GM19328 (cell line): Measurements from ENCODE around the gene NSRP1.
"Not testable (repeated sequence)": the region's sequence is repeated elsewhere in the genome, so short reads cannot be mapped to it uniquely, and the experiment has no call there.

ENCODE experiments used
- ATAC-seq: cut with Tn5 transposase; IDR thresholded peaks from one replicate; pipeline ENCODE4 v1.9.1; 2021; ENCODE audit warnings: mild to moderate bottlenecking, moderate library complexity; ENCODE audit not compliant: unreplicated experiment

Gene NSRP1

DNA sequence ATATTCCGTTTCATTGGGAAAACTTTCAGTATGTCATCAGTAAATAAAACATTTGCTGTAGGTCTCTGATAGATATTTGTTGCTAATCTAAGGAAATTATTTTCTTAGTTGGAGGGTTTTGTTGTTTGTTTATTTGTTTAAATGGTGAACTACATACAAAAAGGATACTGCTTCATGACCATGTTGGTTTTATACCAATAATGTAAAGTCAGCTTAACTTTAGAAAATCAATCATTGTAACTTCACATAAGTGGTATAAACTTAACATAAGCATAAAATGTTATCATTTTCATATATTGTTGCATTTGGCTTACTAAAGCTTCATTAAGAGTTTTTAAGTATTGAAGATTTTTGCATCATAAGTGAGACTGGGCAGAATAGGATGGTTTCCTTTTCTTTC, 57.9 kb downstream of the NSRP1 start:
- ATAC-seq = no peak

DNA sequence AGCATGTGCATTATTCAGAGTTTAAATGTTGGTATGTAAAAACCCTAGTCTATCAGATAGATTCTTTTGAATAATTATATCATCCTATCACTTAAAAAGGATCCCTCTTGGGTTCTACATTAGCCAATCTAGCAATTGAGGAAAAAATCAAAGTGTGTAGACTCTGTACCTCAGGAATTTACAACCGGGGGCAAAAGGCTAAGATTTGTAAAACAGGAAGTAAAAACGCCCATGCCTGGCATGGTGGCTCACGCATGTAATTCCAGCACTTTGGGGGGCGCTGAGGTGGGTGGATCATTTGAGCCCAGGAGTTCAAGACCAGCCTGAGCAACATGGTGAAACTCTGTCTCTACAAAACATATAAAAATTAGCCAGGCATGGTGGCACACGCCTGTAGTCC, 60.2 kb downstream of the NSRP1 start:
- ATAC-seq = no peak

DNA sequence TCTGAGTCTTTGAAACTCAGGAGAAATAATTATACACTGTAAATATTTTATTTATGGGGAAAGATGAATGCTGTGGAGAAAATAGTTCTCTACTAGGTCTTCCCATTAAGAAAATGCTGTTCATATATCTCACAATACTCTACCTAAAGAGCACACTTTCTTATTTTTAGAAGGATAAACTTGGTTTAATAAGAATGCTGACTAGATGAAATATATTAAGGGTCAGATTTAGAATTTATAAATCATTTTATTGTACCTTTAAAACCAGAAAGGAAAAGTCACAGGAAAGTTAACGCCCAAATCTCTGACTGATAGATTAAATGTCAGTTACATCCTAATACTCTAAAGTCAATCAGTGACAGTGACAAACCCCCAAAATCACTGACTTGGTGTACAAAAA, 70.1 kb downstream of the NSRP1 start:
- ATAC-seq = no peak

DNA sequence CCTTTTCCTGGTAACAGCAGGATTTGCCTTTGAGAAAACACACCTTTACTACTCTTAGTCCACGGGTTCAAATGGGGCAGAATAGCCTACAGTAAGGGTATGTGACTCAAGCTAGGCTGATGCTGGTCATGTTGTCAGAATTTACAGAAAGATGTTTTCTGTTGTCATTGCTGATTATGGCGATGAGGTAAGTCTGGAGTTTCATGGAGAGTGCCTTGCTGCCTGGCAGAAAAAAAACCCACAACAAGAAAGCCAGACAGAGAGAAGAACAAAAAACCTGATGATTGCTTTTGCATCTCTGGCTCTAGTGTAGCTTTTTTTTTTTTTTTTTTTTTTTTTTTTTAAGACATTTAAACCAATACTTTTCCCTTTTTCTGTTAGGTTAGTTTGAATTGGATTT, 71.0 kb downstream of the NSRP1 start:
- ATAC-seq = no peak

DNA sequence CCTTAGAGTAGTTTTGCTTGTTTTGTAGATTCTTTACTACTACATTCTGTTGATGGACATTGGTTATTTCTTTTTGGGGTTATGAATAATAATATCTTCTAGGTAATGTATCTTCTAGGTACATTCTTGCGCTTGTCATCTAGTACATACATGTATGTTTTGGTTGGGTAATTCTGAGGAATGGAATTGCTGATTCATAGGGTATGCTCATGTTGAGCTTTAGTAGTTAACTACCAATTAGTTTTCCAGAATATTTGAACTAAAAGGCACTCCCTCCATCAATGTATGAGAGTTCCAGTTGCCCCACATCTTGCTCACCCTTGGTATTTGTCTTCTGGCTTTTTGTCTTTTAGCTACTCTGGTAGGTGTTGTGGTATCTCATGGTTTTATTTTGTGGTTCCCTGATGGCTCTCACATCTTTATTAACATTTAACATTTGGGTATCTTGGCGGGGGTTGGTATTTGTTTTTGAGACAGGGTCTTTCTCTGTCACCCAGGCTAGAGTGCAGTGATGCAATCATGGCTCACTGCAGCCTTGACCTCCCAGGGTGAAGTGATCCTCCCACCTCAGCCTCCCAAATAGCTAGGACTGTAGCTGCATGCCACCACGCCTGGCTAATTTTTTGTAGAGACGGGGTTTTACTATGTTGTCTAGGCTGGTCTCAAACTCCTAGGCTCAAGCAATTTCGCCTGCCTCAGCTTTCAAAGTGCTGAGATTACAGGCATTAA, 71.8 kb downstream of the NSRP1 start:
- ATAC-seq = no peak

DNA sequence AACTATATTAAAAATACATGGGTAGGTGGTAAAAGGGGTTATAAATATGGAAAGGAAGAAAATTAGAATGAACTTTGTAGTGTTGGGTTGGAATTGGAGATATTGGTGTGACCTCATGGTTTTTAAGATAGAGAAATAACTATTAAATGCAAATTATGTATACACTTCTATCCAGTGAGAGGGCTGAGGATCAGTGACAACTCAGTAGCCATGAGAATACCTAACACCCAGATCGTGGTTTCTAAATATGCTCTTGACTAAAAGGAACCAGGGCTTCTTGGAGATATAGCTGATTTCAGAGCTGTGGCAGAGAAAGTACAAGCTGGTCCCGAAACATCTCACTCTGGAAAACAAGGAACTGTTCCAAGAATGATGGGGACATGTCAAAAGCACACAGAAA, 74.5 kb downstream of the NSRP1 start:
- ATAC-seq = no peak

DNA sequence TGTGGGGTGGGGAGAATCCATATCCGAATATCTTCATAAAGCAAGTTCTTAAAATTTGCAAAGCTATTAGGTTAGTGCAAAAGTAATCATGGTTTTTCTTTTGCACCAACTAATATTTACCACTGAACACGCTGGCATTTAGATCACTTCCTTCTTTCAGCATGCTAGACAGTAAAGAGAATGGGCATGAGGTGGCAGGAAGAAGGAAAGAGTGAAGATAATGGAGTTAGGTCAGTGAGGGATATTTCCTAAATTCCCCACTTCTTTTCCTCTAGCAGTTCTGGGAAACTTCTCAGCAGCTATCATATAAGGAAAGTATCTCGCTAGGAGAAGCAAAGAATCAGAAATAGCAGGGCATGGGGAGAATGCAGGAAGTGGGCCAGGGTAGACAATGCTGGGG, 79.9 kb downstream of the NSRP1 start:
- ATAC-seq = no peak

DNA sequence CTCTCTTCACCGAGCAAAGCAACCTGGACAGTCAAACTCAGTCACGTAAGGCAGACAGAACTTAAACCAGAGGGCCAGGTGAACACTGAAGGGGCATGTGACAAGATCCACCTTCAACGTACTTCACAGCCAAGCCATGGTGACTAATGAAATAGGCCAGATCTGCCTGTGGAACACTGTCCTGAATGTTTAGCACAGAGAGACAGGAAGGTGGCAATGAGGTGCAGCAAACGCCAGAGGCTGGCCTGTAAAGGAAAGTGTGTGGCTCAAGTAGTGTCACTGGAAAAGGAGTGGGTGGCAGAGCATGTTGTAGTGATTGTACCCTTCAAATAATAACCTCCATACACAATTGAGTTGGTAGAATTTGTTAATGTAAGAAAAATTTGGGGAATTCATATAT, 80.8 kb downstream of the NSRP1 start:
- ATAC-seq = no peak

DNA sequence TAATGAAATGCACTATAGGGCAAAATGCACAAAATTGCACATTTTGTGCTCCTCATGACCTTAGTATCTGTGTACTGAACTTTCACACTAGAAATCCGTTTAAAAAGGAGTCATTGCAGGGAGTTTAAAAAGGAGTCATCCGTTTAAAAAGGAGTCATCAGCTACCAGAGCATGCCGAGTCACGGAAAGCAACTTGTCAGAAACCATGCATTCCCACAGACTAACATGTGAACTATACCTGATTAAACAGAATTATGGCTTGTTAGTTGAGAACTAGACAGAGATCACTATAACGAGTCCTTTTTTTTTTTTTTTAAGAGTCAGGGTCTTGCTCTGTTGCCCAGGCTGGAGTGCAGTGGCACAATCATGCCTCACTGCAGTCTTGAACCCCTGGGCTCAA, 83.0 kb downstream of the NSRP1 start:
- ATAC-seq = no peak

DNA sequence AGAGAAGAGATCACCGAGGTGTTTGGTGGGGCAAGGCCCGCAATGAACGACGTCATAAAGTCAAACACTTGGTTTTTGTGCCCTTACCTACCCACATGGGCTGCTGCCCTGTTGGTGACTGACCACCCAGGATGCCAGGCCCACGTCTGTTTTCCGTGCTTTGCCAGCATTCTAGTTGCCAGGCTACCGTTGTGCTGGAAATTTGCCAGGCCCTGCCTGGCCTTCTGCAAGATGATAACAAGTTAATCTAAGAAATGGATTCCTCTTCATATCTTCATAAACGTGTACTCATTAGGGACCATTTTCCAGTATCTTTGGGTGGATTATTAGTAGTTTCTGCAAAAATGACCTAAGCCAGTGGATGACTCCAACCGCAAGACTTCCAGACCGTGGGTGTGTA, 83.5 kb downstream of the NSRP1 start:
- no peak for ATAC-seq

DNA sequence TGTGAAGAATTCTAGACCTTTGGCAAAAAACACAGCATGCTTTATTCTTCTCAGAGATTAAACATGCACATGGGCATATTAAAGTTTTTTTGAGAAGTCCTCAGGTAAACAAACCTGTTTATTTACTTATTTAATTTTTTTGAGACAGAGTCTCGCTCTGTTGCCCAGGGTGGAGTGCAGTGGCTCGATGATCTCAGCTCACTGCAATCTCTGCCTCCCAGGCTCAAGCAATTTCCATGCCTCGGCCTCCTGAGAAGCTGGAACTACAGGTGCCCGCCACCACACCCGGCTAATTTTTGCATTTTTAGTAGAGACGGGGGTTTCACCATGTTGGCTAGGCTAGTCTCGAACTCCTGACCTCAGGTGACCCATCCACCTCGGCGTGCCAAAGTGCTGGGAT, 84.0 kb downstream of the NSRP1 start:
- ATAC-seq = not testable (repeated sequence)

DNA sequence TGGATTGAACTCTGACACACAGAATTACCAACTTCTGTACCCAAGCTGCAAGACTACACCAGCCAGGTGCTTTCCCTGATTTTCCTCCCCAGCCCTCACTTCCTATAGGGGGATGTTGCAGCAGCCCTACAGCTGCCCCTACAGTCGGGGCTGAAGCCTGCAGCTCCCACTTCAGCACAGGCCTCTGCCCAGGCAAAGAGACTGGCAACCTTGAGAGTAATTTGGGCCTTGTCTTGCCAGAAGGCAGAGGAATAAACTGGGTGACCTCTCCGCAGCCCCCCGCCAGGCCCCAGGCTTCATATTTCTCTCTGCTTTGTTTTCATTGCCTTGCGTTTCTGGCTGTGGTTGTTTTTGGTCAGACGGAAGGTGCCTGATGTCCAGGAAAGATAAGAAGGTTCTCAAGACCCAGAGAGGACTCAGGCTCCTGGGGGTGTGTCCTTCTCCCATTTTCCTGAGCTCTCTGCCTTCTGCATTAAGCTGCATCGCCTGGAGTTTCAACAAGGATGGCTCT, 86.9 kb downstream of the NSRP1 start:
- ATAC-seq = no peak

DNA sequence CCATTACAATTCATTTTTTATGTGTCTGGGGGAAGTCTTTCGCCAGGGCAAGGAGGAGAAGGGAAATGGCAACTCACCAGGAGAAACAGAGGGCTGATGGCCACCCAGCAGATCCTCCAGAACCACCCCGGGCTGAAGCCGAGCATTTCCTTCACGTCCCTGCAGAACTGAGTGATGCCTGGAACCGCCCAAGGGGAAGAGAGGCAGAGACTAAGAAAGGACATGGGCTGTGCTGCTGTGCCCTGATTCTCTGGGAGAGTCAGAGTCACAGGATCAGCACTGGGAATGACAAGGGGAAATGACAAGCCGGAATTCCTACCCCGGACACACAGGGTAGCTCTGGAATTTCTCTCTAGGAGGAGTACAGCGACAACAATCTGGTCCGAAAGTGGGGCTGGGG, 91.0 kb downstream of the NSRP1 start:
- ATAC-seq = no peak

DNA sequence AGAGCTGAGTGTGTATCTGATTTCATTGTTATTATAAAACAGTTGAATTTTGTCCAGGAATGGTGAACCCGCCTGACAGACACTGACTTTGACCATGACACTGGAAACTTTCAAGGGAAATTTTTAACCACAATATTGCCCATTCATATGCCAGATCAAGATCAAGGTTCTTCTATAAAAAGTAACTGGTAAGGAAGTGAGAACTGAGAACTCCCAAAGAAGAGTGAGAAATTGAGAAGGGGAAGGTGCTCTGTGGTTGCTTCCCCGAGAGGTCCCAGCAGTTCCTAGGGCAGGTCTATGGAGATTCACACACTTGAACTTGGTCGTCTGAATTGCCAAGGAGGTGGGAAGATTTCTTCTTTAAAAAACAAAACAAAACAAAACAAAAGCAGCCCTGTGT, 91.6 kb downstream of the NSRP1 start:
- ATAC-seq = no peak

DNA sequence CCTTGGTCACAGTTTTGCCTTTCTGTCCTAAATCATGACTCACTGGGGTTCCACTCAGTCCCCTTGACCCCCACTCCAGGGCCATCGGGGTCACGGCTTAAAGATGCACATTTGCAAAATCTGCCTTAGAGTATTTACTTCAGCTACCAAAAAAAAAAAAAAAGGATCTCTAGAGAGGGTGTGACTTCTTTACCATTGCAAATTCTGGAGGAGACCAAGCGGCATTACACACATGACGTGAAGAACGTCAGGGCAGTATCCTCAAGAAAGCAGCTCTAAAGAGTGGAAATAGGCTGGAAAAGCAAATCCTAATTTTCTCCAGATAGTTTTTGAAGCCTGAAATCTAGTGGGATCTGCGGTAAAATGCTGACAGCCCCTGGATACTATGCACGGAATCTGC, 93.3 kb downstream of the NSRP1 start:
- no peak for ATAC-seq

DNA sequence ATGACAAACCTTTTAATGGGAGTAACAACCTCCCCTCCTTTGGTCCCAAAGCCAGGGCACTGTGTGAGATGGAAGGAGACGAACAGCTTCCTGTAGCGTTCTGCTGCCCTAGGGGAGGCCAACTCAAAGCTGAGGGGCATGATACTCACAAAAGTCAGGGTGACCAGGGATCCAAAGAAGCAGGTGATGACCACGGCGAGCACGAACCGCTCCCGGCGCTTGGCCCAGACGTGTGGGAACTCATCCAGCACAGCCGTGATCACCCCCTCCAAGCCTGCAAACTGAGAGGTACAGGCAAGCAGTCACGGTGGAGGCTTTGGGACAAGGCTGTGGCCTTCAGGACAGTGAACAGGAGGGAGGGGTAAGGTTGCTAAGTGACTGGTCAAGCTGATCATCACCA, 93.8 kb downstream of the NSRP1 start:
- no peak for ATAC-seq

DNA sequence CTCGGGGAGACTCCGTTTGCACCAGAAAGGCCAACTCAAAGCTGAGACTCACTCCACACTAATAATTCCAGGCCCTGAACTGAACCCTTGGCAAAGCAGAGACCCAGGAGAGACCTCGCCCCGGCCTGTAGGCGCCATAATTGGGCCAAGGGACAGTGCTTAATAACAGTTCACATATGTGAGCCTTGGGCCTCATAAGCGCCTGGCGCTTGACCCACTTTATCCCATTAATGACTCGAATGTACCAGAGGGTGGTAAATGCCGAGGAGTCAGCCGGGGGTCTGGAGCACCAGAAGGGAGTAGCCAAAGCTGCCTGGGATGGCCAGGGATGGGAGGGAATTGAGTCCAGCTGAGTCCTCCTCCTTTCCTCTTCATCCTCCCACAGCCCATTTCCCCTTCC, 94.3 kb downstream of the NSRP1 start:
- no peak for ATAC-seq

DNA sequence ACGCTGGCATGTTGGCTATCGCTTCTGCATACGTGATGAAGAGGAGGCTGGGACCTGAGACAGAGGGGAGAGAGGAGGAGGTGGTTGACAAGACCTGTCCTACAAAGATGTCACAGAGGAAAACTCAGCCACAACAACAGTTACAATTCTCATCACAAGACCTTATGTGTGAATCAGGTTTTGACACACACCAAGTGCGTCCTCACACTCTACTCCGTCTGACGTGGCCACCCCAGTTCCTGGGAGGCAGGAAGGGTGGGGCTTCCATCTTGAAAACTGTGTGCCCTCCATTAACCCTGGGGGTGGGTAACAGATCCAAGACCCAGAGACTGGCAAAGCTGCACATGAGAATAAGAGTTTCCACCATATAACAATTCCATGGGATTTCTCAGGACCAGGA, 94.8 kb downstream of the NSRP1 start:
- ATAC-seq = no peak

DNA sequence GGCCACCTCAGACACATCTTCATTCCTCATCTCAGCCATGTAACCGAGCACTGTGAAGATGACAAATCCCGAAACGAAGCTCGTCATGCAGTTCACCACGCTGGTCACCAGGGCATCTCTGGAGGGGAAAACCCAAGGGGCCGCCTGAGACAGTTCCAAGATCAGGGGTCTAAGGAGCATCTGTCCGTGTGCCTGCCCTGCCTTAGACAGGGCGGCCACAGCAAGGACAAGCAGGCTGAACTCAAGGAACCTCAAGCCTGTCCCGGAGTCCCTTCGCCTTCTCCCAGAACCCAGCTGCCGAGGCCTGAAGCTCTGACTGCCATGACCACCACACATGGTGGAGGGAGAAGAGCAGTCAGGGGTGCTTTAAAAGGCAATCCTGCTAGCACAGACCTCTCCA, 96.1 kb downstream of the NSRP1 start:
- ATAC-seq = no peak

DNA sequence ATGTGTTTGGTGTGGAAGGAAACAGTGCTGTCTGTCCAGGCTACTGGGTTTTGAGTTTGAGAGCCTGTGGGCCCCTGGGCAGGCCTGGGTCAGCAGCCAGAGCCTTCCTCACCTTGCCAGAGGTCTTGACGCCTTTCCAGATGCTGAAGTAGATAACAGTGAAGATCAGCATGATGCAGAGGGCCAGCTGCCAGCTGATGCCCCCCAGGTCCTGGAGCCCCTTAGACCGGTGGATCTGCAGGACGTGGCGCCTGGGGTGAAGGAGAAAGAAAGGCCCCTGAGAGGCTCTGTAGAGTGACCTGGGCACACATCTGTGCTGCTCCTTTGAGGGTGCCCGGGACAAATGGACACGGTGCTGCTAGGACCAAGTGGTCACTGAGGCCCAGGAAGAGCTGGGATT, 100.4 kb downstream of the NSRP1 start:
- no peak for ATAC-seq

DNA sequence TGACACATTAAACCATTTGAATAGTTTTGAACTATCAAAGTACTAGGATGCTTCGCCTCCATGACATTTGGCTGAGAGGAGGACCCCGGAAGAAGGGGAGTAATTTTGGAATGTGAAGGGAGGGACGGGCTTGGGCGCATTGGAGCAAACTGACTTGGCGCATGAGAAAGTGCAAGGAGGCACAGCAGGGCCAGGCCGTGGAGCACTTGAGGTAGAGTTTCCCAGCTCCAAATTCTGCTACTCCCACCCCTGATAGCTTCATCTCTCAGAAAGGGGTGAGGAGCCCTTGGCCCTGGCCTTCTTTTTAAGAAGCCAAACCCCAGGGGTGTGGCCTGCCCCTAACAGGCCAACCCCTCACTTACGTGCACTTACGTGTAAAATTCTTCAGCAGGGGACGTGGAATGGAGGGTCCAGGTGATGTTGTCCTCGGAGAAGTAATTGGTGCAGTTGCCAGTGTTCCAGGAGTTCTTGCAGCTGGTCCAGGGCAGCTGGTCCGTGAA, 101.2 kb downstream of the NSRP1 start:
- no peak for ATAC-seq

DNA sequence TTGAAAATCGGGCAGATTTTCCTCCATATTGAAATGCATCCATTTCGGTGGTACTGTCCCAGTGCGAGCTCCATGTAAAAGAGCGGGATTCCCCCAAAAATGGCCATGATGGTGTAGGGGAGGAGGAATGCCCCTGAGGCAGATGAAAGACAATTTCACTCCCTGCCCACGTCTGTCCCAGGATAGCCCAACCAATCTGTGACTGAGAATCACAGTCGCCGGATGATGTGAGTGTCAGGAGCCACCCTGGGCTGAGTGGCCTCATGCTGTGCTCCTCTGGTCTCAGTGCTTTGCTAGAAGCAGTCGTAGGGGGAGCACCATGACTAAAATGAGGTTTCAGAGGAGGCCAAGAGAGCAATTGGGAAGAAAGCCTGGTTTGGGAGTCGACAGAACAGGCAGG, 102.2 kb downstream of the NSRP1 start:
- ATAC-seq = no peak

DNA sequence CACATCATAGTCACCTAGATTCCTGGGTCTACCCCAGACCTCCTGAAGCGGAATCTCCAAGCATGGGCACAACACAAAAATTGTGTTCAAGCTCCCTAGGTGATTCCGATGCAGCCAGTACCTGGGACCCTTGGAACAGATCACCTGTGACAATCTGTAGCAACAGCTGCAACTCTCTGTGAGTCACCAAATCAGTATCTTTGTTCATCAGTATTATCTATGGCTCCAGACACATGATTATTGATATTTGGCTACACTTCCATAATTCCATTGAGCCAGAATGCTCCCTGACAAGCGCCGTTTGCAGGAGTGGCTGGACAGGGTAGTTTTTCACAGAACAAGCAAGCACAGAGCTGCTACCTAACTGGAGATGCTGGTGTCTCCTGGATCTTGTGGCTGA, 102.7 kb downstream of the NSRP1 start:
- no peak for ATAC-seq
